ENCODE data around the gene SKAP1.
A peak's percentile ranks its signal among the peaks of the same experiment; 100 is the strongest.
"Not testable (repeated sequence)": the region's sequence is repeated elsewhere in the genome, so short reads cannot be mapped to it uniquely, and the experiment has no call there.

Gene SKAP1

DNA sequence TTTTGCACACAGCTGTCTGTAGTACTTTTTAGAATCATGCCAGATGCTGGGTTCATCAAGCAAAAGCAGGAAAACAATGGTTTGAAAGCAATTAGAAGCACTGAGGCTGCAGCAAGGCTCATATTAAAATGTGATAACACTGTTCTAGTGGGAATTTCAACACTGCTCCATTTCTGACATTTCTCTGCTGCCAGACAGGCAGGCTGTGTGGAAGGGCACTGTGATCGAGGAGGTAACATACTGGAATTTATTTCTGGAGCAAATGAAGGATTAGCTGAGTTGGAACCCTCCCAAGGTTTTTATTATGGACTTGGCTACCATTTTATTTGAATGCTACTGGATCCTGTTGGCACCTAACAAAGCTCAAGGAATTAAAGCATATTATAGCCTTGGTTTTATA, 66.9 kb downstream of the SKAP1 start:
- DNase-seq (ENCODE audit: insufficient read length, low spot score): no peak
- TF ChIP-seq POLR2AphosphoS5 (IDR thresholded peaks at IDR 0.05; ENCODE audit: low read depth, low read length) (no peak), POLR2A (IDR thresholded peaks at IDR 0.05; ENCODE audit: low read depth, low read length) (no peak), PAX5 (IDR thresholded peaks at IDR 0.05; ENCODE audit: insufficient read depth, low read length, severe bottlenecking) (no peak), TAF1 (IDR thresholded peaks at IDR 0.05; ENCODE audit: low read depth, low read length) (no peak), SPI1 (IDR thresholded peaks at IDR 0.05; ENCODE audit: low read depth, low read length) (no peak), POU2F2 (IDR thresholded peaks at IDR 0.05; ENCODE audit: low read depth, low read length) (no peak)
- FAIRE-seq: no peak

DNA sequence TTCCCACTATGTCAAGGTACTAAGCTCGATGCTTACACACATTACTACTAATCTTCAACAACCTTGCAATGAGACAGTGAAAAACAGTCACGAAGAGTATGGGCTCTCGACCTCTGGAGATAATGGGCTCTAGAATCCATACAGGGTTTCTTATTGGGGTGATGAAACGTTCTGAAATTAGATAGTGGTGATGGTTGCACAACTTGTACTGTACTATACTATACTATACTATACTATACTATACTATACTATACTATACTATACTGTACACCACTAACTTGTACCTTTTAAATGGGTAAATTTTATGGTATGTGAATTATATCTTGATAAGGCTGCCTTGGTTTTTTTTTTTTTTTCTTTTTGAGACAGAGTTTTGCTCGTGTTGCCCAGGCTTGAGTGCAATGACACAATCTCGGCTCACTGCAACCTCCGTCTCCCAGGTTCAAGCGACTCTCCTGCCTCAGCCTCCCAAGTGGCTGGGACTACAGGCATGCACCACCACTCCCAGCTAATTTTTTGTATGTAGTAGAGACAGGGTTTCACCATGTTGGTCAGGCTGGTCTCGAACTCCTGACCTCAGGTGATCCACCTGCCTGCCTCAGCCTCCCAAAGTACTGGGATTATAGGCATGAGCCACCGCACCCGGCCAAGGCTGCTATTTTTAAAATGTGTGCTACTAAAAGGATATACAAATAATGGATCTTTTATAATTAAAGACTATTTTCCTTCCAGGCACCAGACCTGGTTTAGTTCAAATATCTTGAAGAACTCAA, 69.0 kb downstream of the SKAP1 start:
- DNase-seq (ENCODE audit: insufficient read length, low spot score); FAIRE-seq: not testable (repeated sequence)

DNA sequence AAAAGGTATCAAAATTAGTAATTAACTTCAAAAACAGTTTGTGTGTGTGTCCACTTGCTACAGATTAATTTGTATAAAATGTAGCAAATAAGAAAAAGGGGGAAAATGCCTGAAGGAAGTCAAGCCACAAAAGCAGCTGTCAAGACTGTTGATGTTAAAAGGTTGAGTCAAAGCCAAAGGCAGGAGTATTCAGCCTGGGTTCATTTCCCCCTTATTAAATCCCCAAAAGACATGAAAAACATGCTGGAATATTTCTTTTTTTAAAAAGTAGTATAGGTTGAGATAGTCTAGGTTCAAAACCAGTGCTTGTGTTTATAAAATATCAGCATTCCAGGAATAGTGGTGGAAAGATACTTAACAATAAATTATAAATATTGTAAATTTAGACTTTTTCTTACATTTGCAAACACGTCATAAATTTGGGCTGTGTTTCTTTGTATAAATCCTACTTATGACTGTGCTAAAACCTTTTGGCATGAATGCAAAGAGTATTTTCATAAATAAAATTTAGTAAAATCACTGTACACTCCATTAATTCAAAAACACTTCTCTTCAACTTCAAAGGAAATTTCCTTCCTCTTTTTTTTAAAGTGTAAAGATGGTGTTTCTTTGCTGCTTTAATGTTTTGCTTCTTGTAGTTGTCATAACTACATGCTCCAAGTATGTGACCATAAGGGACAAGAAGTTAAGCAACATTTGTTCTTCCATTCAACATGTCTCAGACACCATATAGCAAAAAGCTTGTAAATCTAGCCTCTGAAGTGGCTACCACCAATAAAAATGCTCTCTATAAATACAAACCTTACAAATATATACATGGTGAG, 72.0 kb downstream of the SKAP1 start:
- TF ChIP-seq POLR2A (IDR thresholded peaks at IDR 0.05; ENCODE audit: low read depth, low read length): no peak
- TF ChIP-seq SPI1 (IDR thresholded peaks at IDR 0.05; ENCODE audit: low read depth, low read length): no peak
- no peak for TF ChIP-seq POLR2AphosphoS5 (IDR thresholded peaks at IDR 0.05; ENCODE audit: low read depth, low read length)
- TF ChIP-seq TAF1 (IDR thresholded peaks at IDR 0.05; ENCODE audit: low read depth, low read length): no peak
- no peak for TF ChIP-seq PAX5 (IDR thresholded peaks at IDR 0.05; ENCODE audit: insufficient read depth, low read length, severe bottlenecking)
- no peak for TF ChIP-seq POU2F2 (IDR thresholded peaks at IDR 0.05; ENCODE audit: low read depth, low read length)
- no peak for DNase-seq (ENCODE audit: insufficient read length, low spot score)
- FAIRE-seq: peak; percentile 5

DNA sequence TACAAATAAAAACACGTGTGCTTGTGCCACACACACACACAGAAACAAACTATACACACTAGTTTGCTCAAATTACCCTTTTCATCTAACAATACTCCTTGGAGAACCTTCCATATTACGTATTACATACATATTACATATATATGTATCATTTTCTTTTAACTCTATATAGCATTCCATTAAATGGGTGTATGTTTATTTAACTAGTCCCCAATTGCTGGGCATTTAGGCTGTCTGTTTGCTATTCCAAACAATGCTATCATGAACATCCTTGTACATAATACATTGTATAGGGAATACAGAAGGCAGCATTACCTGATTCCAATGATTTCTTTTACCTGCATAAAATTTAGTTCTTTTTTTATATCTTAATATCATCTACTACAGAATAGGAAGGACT, 73.1 kb downstream of the SKAP1 start:
- TF ChIP-seq TAF1 (IDR thresholded peaks at IDR 0.05; ENCODE audit: low read depth, low read length) (no peak), SPI1 (IDR thresholded peaks at IDR 0.05; ENCODE audit: low read depth, low read length) (no peak), PAX5 (IDR thresholded peaks at IDR 0.05; ENCODE audit: insufficient read depth, low read length, severe bottlenecking) (no peak), POLR2AphosphoS5 (IDR thresholded peaks at IDR 0.05; ENCODE audit: low read depth, low read length) (no peak), POLR2A (IDR thresholded peaks at IDR 0.05; ENCODE audit: low read depth, low read length) (no peak), POU2F2 (IDR thresholded peaks at IDR 0.05; ENCODE audit: low read depth, low read length) (no peak)
- FAIRE-seq (no peak), DNase-seq (ENCODE audit: insufficient read length, low spot score) (no peak)

DNA sequence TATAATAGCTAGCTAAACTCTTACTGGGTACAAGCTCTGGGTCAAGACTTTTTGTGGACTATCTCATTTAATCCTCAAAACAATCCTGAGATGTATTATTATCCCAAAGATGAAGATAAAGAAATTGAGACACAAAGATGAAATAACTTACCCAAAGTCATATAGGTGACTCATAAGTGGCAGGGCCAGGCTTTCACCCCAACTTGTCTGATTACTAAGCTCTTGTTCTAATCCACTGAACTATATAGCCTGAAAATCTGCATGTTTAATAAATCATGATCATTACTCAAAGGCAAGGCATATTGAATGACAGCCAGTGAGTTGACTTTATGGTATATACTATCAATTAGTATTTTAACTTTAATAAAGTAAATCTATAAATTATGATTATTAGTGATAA, 77.4 kb downstream of the SKAP1 start:
- DNase-seq (ENCODE audit: insufficient read length, low spot score) (no peak), FAIRE-seq (no peak)
- TF ChIP-seq TAF1 (IDR thresholded peaks at IDR 0.05; ENCODE audit: low read depth, low read length): no peak
- TF ChIP-seq POLR2A (IDR thresholded peaks at IDR 0.05; ENCODE audit: low read depth, low read length): no peak
- no peak for TF ChIP-seq POU2F2 (IDR thresholded peaks at IDR 0.05; ENCODE audit: low read depth, low read length)

DNA sequence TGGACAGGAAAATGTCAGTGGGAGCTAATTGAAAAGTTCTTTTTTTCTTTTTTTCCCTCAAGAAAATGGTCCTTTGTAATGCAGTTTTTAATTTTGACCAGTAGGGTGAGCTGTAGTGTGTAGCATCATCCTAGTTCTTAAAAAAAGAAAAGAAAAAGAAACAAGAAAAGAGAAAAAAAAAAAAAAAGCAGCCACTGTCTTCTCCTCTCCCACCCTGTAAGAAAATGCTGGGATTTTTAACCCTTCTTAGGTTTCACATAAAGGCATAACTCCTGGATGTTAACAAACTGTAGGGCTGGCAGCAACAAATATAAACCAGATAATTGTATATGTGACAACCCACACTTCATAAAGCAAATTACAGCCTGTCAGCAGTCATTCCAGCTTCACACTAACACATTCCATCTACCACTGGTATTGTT, 78.1 kb downstream of the SKAP1 start:
- TF ChIP-seq POLR2A (IDR thresholded peaks at IDR 0.05; ENCODE audit: low read depth, low read length) (no peak), PAX5 (IDR thresholded peaks at IDR 0.05; ENCODE audit: insufficient read depth, low read length, severe bottlenecking) (no peak), SPI1 (IDR thresholded peaks at IDR 0.05; ENCODE audit: low read depth, low read length) (no peak), POU2F2 (IDR thresholded peaks at IDR 0.05; ENCODE audit: low read depth, low read length) (no peak), TAF1 (IDR thresholded peaks at IDR 0.05; ENCODE audit: low read depth, low read length) (no peak), POLR2AphosphoS5 (IDR thresholded peaks at IDR 0.05; ENCODE audit: low read depth, low read length) (no peak)
- DNase-seq (ENCODE audit: insufficient read length, low spot score) (no peak), FAIRE-seq (peak; percentile 54)

DNA sequence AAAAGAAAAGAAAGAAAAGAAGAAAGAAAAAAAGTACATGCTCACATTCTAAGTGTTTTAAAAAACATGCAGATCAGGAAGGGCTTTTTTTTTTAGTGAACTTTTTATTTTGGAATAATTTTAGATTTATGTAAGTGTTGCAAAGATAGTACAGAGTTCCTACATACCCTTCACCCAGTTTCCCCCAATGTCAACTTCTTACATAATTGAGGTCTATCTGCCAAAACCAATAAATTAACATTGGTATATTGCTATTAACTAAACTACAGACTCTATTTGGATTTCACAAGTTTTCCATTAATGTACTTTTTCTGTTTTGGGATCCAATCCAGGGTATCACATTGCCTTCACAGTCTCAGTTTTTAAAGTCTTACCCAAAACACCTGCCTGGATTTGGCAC, 81.7 kb downstream of the SKAP1 start:
- no peak for TF ChIP-seq POLR2AphosphoS5 (IDR thresholded peaks at IDR 0.05; ENCODE audit: low read depth, low read length)
- no peak for TF ChIP-seq TAF1 (IDR thresholded peaks at IDR 0.05; ENCODE audit: low read depth, low read length)
- TF ChIP-seq PAX5 (IDR thresholded peaks at IDR 0.05; ENCODE audit: insufficient read depth, low read length, severe bottlenecking): no peak
- no peak for TF ChIP-seq POU2F2 (IDR thresholded peaks at IDR 0.05; ENCODE audit: low read depth, low read length)
- TF ChIP-seq POLR2A (IDR thresholded peaks at IDR 0.05; ENCODE audit: low read depth, low read length): no peak
- TF ChIP-seq SPI1 (IDR thresholded peaks at IDR 0.05; ENCODE audit: low read depth, low read length): no peak
- DNase-seq (ENCODE audit: insufficient read length, low spot score) (no peak), FAIRE-seq (no peak)

DNA sequence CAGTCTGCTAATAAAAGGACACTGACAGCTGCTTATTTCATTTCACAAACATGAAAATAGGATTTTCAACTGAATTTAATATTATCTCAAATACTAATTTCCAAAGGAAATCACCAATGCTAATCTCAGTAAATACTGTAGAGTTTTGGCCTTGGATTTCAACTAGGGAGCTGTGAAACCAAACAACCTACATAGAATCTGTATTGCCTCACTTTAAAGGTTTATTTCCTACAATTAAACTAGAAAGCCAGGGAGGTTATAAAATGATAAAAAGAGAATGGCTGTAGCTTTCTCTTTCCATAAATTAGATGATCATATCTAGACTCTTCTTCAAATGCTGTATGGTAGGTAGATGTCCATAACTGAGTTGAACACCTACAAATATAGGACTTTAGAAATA, 82.8 kb downstream of the SKAP1 start:
- FAIRE-seq (no peak), DNase-seq (ENCODE audit: insufficient read length, low spot score) (no peak)
- TF ChIP-seq TAF1 (IDR thresholded peaks at IDR 0.05; ENCODE audit: low read depth, low read length) (no peak), POLR2AphosphoS5 (IDR thresholded peaks at IDR 0.05; ENCODE audit: low read depth, low read length) (no peak), POU2F2 (IDR thresholded peaks at IDR 0.05; ENCODE audit: low read depth, low read length) (no peak), PAX5 (IDR thresholded peaks at IDR 0.05; ENCODE audit: insufficient read depth, low read length, severe bottlenecking) (no peak), POLR2A (IDR thresholded peaks at IDR 0.05; ENCODE audit: low read depth, low read length) (no peak), SPI1 (IDR thresholded peaks at IDR 0.05; ENCODE audit: low read depth, low read length) (no peak)

DNA sequence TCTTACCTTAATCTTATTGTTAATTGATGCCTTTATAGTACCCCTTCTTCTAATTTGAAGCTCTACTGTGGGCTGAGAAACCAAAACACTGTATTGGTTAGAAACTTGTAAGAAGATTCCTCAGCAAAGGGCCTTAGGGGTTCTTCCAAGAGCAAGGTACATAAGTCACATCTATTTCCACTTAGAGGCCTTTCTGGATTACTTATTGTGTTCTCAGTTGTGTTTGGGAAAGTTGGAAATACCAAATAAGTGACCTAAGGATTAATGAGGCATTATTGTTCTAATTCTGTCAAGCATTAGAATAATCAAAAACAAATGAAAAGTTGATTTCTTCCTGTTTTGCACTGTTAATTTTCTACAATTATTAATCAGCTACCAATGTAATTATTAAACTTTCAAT, 85.8 kb downstream of the SKAP1 start:
- no peak for FAIRE-seq

DNA sequence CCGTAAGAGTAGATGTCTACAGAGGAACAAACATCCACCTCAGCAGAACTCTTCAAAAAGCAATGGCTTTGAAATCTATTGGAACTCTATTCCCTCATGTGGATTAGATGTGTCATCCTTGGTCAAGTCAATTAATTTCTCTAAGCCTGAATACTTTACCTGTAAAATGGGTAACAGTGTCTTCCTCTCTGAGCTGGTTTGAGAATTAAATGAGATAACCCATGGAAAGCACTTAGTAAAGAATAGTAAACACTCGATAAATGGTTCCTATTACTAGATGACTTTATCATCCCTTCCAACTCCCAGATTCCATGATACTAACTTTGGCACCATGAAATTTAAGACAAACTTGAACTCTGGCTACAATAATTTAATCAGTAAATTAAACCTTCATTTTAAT, 89.1 kb downstream of the SKAP1 start:
- FAIRE-seq: no peak
- TF ChIP-seq PAX5 (IDR thresholded peaks at IDR 0.05; ENCODE audit: insufficient read depth, low read length, severe bottlenecking) (no peak), TAF1 (IDR thresholded peaks at IDR 0.05; ENCODE audit: low read depth, low read length) (no peak), POLR2AphosphoS5 (IDR thresholded peaks at IDR 0.05; ENCODE audit: low read depth, low read length) (no peak), SPI1 (IDR thresholded peaks at IDR 0.05; ENCODE audit: low read depth, low read length) (no peak), POLR2A (IDR thresholded peaks at IDR 0.05; ENCODE audit: low read depth, low read length) (no peak), POU2F2 (IDR thresholded peaks at IDR 0.05; ENCODE audit: low read depth, low read length) (no peak)
- no peak for DNase-seq (ENCODE audit: insufficient read length, low spot score)

More for the DNA sequence above, 85.8 kb downstream of the SKAP1 start:
- DNase-seq (ENCODE audit: insufficient read length, low spot score): no peak
- no peak for TF ChIP-seq POU2F2 (IDR thresholded peaks at IDR 0.05; ENCODE audit: low read depth, low read length)
- TF ChIP-seq POLR2A (IDR thresholded peaks at IDR 0.05; ENCODE audit: low read depth, low read length): no peak
